Measurements from ENCODE around the gene NXPE1. TPM values are rescaled to one million over a fixed set of nuclear protein-coding genes. Genes with fewer than 3 reads are reported as not detected.
"Not testable (repeated sequence)": the region's sequence is repeated elsewhere in the genome, so short reads cannot be mapped to it uniquely, and the experiment has no call there.

The NXPE1 gene
- total RNA-seq (2014; rRNA removed; shearing (Covaris generic)): not detected in 2 replicates
- polyA plus RNA-seq (2015; cell fraction: cytosol; rRNA removed): not detected in 2 replicates
- polyA plus RNA-seq (2015; cell fraction: nucleus; rRNA removed): not detected in 2 replicates

DNA sequence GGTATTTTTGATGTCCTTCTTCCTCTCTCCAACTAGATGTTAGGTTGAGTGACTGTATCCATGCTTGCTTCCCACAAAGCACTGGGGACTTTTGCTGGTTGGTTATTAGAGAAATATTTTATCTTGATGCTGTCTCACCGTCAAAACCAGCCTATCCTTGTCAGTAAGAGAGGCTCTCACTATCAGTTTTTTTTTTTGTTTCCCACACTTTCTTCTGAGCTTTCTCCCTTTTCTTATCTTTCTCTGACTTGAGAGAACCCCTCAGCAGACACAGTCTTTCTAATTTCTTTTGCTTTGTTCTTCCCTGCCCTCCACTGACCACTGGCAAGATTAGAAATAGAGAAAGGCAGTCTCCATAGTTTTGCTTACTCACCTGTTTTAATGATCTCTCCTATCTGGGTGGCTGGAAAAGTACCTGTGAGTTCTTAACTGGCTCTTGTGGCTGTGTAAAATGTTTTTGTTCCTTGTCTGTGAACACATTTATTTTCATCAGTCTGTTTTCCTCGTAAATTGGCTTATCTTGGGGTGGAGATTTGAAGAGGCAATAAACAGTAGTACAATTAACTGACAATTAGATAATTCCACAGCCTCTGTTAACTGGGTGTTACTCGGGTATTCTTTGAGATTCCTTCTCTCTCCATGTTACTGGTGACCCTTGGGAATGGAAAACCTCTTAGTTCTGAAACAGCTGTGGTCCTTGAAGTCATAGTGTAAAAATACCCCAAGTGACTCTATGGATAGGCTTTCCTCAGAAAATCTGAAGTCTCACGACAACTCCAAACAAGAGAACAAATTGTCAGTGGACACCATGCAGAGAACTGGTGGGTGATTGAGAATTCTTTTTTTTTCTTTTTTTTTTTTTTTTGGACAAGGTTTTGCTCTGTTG is at the start of gene NXPE1:
Gene NXPE1 (minus strand): TSS at position 457 of the 886 bp plus-strand sequence. CDS start 8,680 bp downstream, outside the sequence.
- DNase-seq (ENCODE audit: low read depth, low spot score): no peak
- in situ Hi-C loops (cut with HindIII; ENCODE audit: low pct_unique_long_range_greater_than_20kb, low sequenced_read_pairs): no loop called here

DNA sequence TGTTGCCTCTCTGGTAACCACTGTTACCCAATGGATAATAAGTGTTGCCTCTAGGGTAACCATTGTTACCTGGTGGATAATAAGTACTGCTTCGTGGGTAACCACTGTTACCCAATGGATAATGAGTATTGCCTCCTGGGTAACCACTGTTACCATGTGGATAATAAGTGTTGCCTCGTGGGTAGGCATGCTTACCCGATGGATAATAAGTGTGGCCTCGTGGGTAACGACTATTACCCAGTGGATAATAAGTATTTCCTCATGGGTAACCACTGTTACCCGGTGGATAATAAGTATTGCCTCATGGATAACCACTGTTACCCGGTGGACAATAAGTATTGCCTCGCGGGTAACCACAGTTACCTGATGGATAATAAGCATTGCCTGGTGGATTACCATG is 49.7 kb upstream of the NXPE1 start:
- in situ Hi-C loops (cut with HindIII; ENCODE audit: low pct_unique_long_range_greater_than_20kb, low sequenced_read_pairs): no loop called here
- DNase-seq (ENCODE audit: low read depth, low spot score): no peak

DNA sequence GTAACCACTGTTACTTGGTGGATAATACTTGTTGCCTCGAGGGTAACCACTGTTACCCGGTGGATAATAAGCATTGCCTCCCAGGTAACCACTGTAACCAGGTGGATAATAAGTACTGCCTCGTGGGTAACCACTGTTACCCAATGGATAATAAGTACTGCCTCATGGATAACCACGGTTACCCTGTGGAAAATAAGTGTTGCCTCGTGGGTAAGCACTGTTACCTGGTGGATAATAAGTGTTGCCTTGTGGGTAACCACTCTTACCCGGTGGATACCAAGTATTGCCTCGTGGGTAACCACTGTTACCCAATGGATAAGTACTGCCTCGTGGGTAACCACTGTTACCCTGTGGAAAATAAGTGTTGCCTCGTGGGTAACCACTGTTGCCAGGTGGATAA is 48.9 kb upstream of the NXPE1 start:
- DNase-seq (ENCODE audit: low read depth, low spot score); in situ Hi-C loops (cut with HindIII; ENCODE audit: low pct_unique_long_range_greater_than_20kb, low sequenced_read_pairs): not testable (repeated sequence)

DNA sequence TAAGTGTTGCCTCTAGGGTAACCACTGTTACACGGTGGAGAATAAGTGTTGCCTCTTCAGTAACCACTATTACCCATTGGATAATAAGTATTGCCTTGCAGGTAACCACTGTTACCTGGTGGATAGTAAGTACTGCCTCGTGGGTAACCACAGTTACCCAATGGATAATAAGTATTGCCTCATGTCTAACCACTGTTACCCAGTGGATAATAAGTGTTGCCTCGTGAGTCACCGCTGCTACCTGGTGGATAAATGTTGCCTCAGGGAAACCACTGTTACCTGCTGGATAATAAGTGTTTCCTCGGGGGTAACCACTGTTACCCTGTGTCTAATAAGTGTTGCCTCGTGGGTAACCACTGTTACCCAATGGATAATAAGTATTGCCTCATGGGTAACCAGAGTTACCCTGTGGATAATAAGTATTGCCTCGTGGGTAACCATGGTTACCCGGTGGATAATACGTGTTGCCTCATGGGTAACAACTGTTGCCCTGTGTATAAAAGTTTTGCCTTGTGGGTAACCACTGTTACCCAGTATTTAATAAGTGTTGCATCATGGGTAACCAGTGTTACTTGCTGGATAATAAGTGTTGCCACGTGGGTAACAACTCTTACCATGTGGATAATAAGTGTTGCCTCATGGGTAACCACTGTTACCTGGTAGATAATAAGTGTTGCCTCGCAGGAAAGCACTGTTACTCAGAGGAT is 48.2 kb upstream of the NXPE1 start:
- in situ Hi-C loops (cut with HindIII; ENCODE audit: low pct_unique_long_range_greater_than_20kb, low sequenced_read_pairs): no loop called here
- DNase-seq (ENCODE audit: low read depth, low spot score): no peak

DNA sequence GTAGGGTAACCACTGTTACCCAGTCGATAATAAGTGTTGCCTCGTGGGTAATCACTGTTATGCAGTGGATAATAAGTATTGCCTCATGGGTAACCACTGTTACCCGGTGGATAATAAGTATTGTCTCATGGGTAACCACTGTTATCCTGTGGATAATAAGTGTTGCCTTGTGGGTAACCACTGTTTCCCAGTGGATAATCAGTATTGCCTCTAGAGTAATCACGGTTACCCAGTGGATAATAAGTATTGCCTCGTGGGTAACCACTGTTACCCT is 47.1 kb upstream of the NXPE1 start:
- in situ Hi-C loops (cut with HindIII; ENCODE audit: low pct_unique_long_range_greater_than_20kb, low sequenced_read_pairs); DNase-seq (ENCODE audit: low read depth, low spot score): not testable (repeated sequence)

DNA sequence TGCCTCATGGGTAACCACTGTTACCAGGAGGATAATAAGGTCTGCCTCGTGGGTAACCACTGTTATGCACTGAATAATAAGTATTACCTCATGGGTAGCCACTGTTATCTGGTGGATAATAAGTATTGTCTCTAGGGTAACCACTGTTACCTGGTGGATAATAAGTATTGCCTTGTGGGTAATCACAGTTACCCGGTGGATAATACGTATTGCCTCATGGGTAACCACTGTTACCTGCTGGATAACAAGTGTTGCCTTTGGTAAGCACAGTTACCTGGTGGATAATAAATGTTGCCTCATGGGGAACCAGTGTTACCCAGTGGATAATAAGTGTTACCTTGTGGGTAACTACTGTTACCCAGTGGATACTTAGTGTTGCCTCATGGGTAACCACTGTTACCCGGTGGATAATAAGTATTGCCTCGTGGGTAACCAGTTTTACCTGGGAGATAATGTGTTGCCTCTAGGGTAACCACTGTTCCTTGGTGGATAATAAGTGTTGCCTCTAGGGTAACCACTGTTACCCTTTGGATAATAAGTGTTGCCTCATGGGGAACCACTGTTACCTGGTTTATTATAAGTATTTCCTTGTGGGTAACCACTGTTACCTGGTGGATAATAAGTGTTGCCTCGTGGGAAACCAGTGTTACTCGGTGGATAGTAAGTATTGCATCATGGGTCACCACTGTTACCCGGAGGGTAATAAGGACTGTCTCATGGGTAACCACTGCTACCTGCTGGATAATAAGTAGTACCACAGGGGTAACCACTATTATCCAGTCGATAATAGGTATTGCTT is 46.5 kb upstream of the NXPE1 start:
- no peak for DNase-seq (ENCODE audit: low read depth, low spot score)
- in situ Hi-C loops (cut with HindIII; ENCODE audit: low pct_unique_long_range_greater_than_20kb, low sequenced_read_pairs): no loop called here

DNA sequence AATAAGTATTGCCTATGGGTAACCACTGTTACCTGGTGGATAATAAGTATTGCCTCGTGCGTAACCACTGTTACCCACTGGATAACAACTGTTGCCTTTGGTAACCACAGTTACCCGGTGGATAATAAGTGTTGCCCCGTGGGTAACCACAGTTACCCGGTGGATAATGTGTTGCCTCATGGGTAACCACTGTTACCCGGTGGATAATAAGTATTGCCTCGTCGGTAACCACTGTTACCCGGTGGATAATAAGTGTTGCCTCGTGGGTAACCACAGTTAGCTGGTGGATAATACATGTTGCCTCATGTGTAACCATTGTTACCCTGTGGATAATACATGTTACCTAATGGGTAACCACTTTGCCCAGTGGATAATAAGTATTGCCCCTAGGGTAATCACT is 45.7 kb upstream of the NXPE1 start:
- no peak for DNase-seq (ENCODE audit: low read depth, low spot score)
- in situ Hi-C loops (cut with HindIII; ENCODE audit: low pct_unique_long_range_greater_than_20kb, low sequenced_read_pairs): no loop called here

DNA sequence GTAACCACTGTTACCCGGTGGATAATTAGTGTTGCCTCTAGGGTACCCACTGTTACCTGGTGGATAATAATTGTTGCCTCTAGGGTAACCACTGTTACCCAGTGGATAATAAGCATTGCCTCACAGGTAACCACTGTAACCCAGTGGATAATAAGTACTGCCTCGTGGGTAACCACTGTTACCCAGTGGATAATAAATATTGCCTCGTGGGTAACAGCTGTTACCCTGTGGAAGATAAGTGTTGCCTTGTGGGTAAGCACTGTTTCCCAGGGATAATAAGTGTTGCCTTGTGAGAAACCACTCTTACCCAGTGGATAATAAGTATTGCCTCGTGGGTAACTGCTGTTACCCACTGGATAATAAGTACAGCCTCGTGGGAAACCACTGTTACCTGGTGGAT is 45.2 kb upstream of the NXPE1 start:
- no peak for DNase-seq (ENCODE audit: low read depth, low spot score)

DNA sequence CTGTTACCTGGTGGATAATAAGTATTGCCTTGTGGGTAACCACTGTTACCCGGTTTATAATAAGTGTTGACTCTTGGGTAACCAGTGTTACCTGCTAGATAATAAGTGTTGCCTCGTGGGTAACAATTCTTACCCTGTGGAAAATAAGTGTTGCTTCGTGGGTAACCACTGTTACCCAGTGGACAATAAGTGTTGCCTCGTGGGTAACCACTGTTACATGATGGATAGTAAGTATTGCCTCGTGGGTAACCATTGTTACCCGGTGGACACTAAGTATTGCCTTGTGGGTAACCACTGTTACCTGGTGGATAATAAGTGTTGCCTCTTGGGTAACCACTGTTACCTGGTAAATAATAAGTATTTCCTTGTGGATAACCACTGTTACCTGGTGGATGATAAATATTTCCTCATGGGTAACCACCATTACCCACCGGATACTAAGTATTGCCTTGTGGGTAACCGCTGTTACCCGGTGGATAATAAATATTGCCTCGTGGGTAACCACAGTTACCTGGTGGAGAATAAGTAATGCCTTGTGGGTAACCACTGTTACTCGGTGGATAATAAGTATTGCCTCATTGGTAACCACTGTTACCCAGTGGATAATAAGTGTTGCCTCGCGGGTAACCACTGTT is 44.6 kb upstream of the NXPE1 start:
- no peak for DNase-seq (ENCODE audit: low read depth, low spot score)
- in situ Hi-C loops (cut with HindIII; ENCODE audit: low pct_unique_long_range_greater_than_20kb, low sequenced_read_pairs): no loop called here

More for the DNA sequence above, 45.2 kb upstream of the NXPE1 start:
- in situ Hi-C loops (cut with HindIII; ENCODE audit: low pct_unique_long_range_greater_than_20kb, low sequenced_read_pairs): no loop called here

DNA sequence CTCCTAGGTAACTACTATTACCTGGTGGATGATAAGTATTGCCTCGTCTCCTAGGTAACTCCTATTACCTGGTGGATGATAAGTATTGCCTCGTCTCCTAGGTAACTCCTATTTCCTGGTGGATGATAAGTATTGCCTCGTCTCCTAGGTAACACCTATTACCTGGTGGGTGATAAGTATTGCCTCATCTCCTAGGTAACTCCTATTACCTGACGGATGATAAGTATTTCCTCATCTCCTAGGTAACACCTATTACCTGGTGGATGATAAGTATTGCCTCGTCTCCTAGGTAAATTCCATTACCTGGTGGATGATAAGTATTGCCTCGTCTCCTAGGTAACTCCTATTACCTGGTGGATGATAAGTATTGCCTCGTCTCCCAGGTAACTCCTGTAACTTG is 43.5 kb upstream of the NXPE1 start:
- DNase-seq (ENCODE audit: low read depth, low spot score); in situ Hi-C loops (cut with HindIII; ENCODE audit: low pct_unique_long_range_greater_than_20kb, low sequenced_read_pairs): not testable (repeated sequence)

DNA sequence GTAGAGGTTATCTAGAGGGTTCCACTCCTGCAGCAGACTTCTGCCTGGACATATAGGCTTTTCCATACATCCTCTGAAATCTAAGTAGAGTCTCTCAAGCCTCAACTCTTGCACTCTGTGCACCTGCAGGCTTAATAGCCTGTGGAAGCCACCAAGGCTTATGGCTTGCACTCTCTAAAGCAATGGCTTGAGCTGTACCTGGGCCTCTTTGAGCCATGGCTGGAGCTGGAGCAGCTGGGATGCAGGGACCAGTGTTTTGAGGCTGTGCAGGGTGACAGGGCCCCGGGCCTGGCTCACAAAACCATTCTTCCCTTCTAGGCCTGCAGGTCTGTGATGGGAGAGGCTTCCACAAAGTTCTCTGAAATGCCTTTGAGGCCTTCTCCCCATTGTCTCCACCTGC is 38.8 kb upstream of the NXPE1 start:
- in situ Hi-C loops (cut with HindIII; ENCODE audit: low pct_unique_long_range_greater_than_20kb, low sequenced_read_pairs): no loop called here
- no peak for DNase-seq (ENCODE audit: low read depth, low spot score)

DNA sequence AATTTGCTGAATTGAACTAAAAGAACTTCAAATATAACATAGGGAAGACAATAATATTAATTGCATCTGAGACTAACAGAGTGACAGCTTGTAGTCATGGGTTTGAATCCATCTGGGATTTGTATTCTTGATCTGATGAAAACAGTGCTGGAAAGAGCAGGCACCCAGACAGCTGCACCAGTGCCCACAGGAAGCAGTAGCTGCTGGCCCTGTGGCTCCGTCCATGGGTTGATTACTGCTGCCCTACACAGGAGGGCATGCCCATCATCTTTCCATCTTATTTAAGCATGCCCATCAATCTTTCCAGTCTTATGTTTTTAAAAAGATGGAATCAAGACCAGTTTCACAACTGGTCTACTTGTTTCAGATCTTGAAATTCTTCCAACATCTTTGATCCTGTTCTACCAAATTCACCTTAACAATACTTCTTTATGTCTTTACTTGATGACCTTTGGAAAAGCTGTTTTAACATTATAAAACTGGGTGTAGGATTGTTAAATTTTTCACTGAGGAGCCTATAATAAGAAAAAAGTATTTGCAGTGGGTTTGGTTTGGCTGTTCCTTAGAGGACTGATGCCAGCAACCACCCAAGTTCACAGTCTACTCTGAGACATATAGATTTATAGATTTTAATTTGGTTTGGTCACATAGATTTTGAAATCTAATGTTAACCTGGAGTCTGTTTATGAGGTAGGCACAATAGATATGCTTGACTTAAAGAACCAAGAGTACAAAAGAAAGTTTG is 36.7 kb upstream of the NXPE1 start:
- in situ Hi-C loops (cut with HindIII; ENCODE audit: low pct_unique_long_range_greater_than_20kb, low sequenced_read_pairs): no loop called here
- DNase-seq (ENCODE audit: low read depth, low spot score): no peak

DNA sequence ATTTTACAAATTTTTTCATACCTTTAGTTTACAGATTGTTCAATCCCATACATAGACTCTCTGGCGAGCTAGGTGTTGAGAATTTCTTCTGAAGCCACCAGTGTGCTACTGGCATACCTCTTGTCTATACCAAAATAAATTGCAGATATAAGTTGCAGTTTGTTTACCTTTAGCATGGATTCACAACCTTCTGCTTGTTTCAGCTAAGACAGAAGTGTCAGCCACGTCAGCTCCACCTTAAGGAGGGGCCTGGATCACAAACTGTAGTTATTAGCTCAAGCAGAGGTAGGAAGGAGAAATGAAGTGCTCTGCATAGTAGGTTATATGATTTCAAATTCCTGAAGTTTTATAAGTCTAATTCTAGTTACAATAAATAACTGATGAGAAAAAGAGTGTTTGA is 35.9 kb upstream of the NXPE1 start, which contains the start of gene NXPE4:
Gene NXPE4 (minus strand): TSS at position 216 of the 400 bp plus-strand sequence. CDS start 1,027 bp downstream, outside the sequence.
- in situ Hi-C loops (cut with HindIII; ENCODE audit: low pct_unique_long_range_greater_than_20kb, low sequenced_read_pairs): no loop called here

DNA sequence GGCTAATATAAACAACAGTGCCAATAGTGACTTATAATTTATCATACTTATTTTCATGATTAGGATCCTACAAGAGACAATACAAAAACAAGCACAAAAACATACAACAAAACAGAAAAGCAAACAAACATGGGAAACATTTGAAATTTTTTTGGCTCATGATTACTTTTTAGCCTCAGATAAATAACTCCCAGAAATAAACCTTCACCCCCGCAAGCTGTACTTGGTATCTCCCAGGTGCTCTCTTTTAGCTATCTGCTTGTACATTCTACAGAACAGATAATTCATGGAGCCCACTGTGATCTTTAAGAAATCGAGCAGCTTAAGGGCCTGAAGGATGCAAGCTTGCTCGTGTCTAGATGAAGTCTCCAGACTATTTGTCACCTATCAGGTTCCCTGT is 35.0 kb upstream of the NXPE1 start:
- DNase-seq (ENCODE audit: low read depth, low spot score): no peak
- in situ Hi-C loops (cut with HindIII; ENCODE audit: low pct_unique_long_range_greater_than_20kb, low sequenced_read_pairs): no loop called here

More for the DNA sequence above, 35.9 kb upstream of the NXPE1 start, which contains the start of gene NXPE4:
- DNase-seq (ENCODE audit: low read depth, low spot score): no peak

DNA sequence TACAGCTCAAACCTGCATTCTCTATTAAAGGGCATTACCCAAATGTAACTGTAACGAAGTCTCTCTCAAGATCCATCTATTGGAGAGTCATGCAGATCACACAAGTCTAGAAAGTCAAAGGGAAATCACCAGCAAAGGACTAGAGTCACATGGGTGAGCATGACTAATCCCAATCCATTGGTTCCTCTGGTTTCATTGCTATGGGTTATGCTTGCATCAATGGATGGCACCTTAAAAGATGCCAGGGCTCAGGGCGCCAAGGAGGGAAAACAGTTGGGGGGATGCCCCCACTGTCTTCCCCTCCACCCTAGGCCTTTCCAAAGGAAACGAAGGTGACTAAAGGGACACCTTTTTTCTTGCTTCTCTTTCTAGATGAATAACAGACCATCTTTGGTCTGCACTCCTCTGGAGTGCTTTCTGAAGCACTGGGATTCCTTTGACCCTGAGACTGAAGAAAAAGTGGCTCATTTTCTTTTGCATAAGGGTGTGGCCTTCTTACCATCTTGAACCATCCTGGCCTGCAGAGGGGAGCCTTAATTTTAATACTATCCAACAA is 27.8 kb upstream of the NXPE1 start:
- in situ Hi-C loops (cut with HindIII; ENCODE audit: low pct_unique_long_range_greater_than_20kb, low sequenced_read_pairs): no loop called here
- DNase-seq (ENCODE audit: low read depth, low spot score): no peak

DNA sequence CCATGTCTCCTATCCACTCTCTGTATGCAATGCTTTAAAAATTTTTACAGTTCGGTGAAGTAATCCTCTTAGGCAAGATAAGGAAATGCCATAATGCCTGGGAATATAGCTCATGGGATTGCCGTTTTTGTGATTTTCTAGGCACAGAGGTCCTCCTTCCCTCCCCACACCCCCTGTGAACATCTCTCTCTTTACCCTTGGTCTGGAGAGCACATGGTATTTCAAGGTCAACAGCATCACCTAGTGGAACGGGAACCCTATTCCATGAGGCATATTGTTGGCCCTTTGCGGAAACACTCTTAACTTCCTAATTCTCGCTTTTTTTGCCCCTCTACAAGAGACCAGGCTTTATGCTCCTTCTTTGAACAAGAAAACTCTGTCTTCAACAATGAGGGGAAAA is 27.1 kb upstream of the NXPE1 start:
- in situ Hi-C loops (cut with HindIII; ENCODE audit: low pct_unique_long_range_greater_than_20kb, low sequenced_read_pairs): no loop called here
- DNase-seq (ENCODE audit: low read depth, low spot score): peak; percentile 19

DNA sequence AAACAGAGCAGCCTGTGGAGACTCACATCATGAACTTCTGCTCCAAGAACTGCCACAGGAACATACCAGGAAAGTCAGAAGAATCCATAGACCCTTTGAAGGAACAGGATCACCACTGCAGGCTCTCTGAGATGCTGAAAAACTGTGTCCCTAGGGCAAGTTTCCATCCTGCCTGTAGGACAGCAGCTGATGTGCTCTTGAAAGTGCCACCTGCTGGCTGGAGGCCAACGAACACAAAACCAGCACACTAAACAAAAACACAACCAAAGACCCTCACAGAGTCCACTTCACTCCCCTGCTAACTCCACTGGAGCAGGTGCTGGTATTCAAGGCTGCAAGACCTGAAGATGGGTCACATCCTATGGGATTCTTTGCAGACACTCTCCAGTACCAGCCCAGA is 12.0 kb upstream of the NXPE1 start:
- in situ Hi-C loops (cut with HindIII; ENCODE audit: low pct_unique_long_range_greater_than_20kb, low sequenced_read_pairs): no loop called here
- DNase-seq (ENCODE audit: low read depth, low spot score): no peak
